Endodermal cell (in vitro differentiated cells): Measurements from ENCODE around the gene GALNT18. TPM values are rescaled to one million over a fixed set of nuclear protein-coding genes. Genes with fewer than 3 reads are reported as not detected.

Experiments used
- DNase-seq: peaks from one replicate; pipeline ENCODE4 v3.0.0-alpha.2; 2017
- H3K27ac ChIP-seq: 2 replicates; pipeline ENCODE4 v1.5.1; 2013; ENCODE audit warnings: mild to moderate bottlenecking, low read depth, low read length, moderate library complexity
- H3K27me3 ChIP-seq: 2 replicates; pipeline ENCODE4 v1.6.1; 2013; ENCODE audit warnings: mild to moderate bottlenecking, low read length, moderate library complexity; ENCODE audit not compliant: insufficient read depth, control insufficient read depth, poor library complexity, severe bottlenecking
- H3K36me3 ChIP-seq: 2 replicates; pipeline ENCODE4 v1.7.0; 2013; ENCODE audit warnings: mild to moderate bottlenecking, low read length, moderate library complexity; ENCODE audit not compliant: control insufficient read depth, insufficient read depth
- H3K4me1 ChIP-seq: one replicate; pipeline ENCODE4 v1.7.0; 2013; ENCODE audit warnings: low read length; ENCODE audit not compliant: control insufficient read depth, insufficient read depth
- H3K4me3 ChIP-seq: 2 replicates; pipeline ENCODE4 v1.5.1; 2013; ENCODE audit warnings: mild to moderate bottlenecking, low read length, moderate library complexity
- H3K9ac ChIP-seq: 2 replicates; pipeline ENCODE4 v1.6.1; 2013; ENCODE audit warnings: mild to moderate bottlenecking, low read length, moderate library complexity; ENCODE audit not compliant: poor library complexity, severe bottlenecking; ENCODE audit errors: extremely low read depth
- H3K9me3 ChIP-seq: 2 replicates; pipeline ENCODE4 v1.6.1; 2013; ENCODE audit warnings: mild to moderate bottlenecking, low read length, moderate library complexity; ENCODE audit not compliant: control insufficient read depth
- H3K27ac Mint-ChIP-seq: 2 replicates; pipeline ENCODE4 v1.8.0; 2020; ENCODE audit warnings: mixed read lengths
- H3K27me3 Mint-ChIP-seq: 2 replicates; pipeline ENCODE4 v1.8.0; 2021; ENCODE audit warnings: mild to moderate bottlenecking, mixed read lengths; ENCODE audit not compliant: insufficient read depth
- H3K36me3 Mint-ChIP-seq: 2 replicates; pipeline ENCODE4 v1.8.0; 2020; ENCODE audit warnings: low read depth, mixed read lengths
- H3K4me1 Mint-ChIP-seq: 2 replicates; pipeline ENCODE4 v1.8.0; 2020; ENCODE audit warnings: mixed read lengths
- H3K4me3 Mint-ChIP-seq: 2 replicates; pipeline ENCODE4 v1.8.0; 2020; ENCODE audit warnings: mild to moderate bottlenecking, moderate library complexity, mixed read lengths
- H3K9me3 Mint-ChIP-seq: 2 replicates; pipeline ENCODE4 v1.8.0; 2020; ENCODE audit warnings: mild to moderate bottlenecking, mixed read lengths
- WGBS, 2 experiments: methylation state at CpG; one replicate each; pipeline versions ENCODE4 v1.1.5 to v1.1.7; 2013; ENCODE audit warnings: missing lambda C conversion rate in 2 of 2, mixed read lengths in 1 of 2; ENCODE audit not compliant: insufficient coverage in 1 of 2, insufficient read length in 1 of 2; 5-methylcytosine and 5-hydroxymethylcytosine counted together
- total RNA-seq, 2 donors: library from RNA; stranded (reverse); fragmentation: NEBNext Ultra II Directional in 1 of 2; extraction: Animal tissue kit (Norgen Biotek cat#: 25700) in 1 of 2; gene quantifications; 2 replicates in 1 of 2; 3 replicates in 1 of 2; pipeline ENCODE4 v1.2.1, GENCODE V29; 2021
- TF ChIP-seq, protein P1 (sequence below): fragments of 200-600 bp; sonication (generic); conservative IDR thresholded peaks from 2 replicates; pipeline ENCODE4 v1.5.0; 2021; ENCODE audit warnings: antibody characterized with exemption, mild to moderate bottlenecking

Gene GALNT18
- total RNA-seq, 2 donors from 2014 or later = 5.1 to 9.9 TPM

DNA sequence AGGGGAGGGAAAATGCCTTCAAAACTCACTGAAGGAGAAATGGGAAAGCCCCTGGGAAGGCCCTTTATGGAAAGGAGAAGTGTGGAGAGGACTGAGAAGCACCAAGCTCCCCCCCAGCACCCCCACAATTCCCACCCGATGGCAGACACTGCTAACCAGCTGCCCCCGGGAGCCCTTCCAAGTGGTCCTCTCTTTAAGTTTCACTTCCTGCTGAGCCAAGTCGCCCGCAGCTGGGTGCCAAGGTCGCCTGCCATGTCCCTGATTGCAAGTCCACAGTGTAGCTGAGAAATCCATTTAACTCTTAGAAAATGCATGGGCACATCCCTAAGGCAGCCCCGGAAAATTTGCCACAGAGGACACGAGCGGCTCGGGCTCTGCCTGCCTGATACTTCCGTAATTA, 68.2 kb downstream of the GALNT18 start:
- Mint-ChIP-seq H3K9me3 (no peaks in the 10 kb centered on the region), H3K4me1 (peaks cover 10% of the 10 kb centered on the region), H3K27ac (no peak overlapping the region), H3K27me3 (peaks cover 22% of the 10 kb centered on the region), H3K4me3 (no peak overlapping the region), H3K36me3 (no peaks in the 10 kb centered on the region)
- Histone ChIP-seq H3K27me3 (no peaks in the 10 kb centered on the region), H3K9ac (no peak overlapping the region), H3K4me3 (no peak overlapping the region), H3K36me3 (no peaks in the 10 kb centered on the region), H3K27ac (no peak overlapping the region), H3K9me3 (no peaks in the 10 kb centered on the region), H3K4me1 (peaks cover 12% of the 10 kb centered on the region)
- TF ChIP-seq, protein P1, sequence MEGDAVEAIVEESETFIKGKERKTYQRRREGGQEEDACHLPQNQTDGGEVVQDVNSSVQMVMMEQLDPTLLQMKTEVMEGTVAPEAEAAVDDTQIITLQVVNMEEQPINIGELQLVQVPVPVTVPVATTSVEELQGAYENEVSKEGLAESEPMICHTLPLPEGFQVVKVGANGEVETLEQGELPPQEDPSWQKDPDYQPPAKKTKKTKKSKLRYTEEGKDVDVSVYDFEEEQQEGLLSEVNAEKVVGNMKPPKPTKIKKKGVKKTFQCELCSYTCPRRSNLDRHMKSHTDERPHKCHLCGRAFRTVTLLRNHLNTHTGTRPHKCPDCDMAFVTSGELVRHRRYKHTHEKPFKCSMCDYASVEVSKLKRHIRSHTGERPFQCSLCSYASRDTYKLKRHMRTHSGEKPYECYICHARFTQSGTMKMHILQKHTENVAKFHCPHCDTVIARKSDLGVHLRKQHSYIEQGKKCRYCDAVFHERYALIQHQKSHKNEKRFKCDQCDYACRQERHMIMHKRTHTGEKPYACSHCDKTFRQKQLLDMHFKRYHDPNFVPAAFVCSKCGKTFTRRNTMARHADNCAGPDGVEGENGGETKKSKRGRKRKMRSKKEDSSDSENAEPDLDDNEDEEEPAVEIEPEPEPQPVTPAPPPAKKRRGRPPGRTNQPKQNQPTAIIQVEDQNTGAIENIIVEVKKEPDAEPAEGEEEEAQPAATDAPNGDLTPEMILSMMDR = no peak
- no peak for DNase-seq
- 94 to 95% methylated on average over 8 to 10 of the region's 10 CpGs for WGBS, 2 experiments

GRCh38 chr11:11552529-11553087, 69.2 kb downstream of the GALNT18 start:
- H3K36me3 ChIP-seq = no peaks in the 10 kb centered on the region
- Mint-ChIP-seq H3K4me3 (no peak overlapping the region), H3K9me3 (no peaks in the 10 kb centered on the region), H3K4me1 (peaks cover 10% of the 10 kb centered on the region), H3K36me3 (no peaks in the 10 kb centered on the region), H3K27me3 (peaks cover 15% of the 10 kb centered on the region), H3K27ac (no peak overlapping the region)
- TF ChIP-seq, protein P1 = no peak
- H3K9me3 ChIP-seq = no peaks in the 10 kb centered on the region
- H3K9ac ChIP-seq = no peak overlapping the region
- no peak overlapping the region for H3K4me3 ChIP-seq
- peak; percentile 63 for DNase-seq
- H3K27me3 ChIP-seq = no peaks in the 10 kb centered on the region
- H3K4me1 ChIP-seq = peaks cover 12% of the 10 kb centered on the region
- no peak overlapping the region for H3K27ac ChIP-seq

DNA sequence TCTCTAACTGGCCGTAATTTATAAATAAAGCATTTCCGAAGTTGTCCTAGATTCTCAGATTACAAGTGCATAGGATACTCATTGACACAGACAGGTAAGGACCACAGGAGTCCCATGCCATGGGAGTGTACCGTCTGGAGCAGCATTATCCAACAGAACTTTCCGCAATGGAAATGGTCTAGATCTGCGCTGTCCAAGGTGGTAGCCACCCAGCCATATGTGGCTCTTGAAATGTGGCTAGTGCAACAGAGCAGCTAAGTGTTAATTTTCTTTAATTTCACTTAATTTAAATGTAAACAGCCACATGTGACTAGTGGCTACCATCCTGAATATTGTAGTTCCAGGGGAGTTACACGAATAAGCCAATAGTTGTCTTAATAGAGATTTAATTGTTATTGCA, 71.3 kb downstream of the GALNT18 start:
- H3K36me3 Mint-ChIP-seq = no peaks in the 10 kb centered on the region
- H3K27ac Mint-ChIP-seq = no peak overlapping the region
- WGBS, 2 experiments = 86 to 91% methylated on average over 6 of the region's 6 CpGs
- Histone ChIP-seq H3K4me3 (no peak overlapping the region), H3K27me3 (no peaks in the 10 kb centered on the region), H3K9ac (no peak overlapping the region), H3K36me3 (no peaks in the 10 kb centered on the region), H3K4me1 (peaks cover 12% of the 10 kb centered on the region), H3K9me3 (no peaks in the 10 kb centered on the region), H3K27ac (no peak overlapping the region)
- no peaks in the 10 kb centered on the region for H3K9me3 Mint-ChIP-seq
- no peak overlapping the region for H3K4me3 Mint-ChIP-seq
- peaks cover 17% of the 10 kb centered on the region for H3K27me3 Mint-ChIP-seq
- DNase-seq = no peak
- H3K4me1 Mint-ChIP-seq = peaks cover 20% of the 10 kb centered on the region
- TF ChIP-seq, protein P1 = no peak
